SK-N-SH (cell line): ENCODE data around the gene CRTC1. TPM values are rescaled to one million over a fixed set of nuclear protein-coding genes. Genes with fewer than 3 reads are reported as not detected.

ENCODE experiments used
- CTCF ChIA-PET: fragments of 300-600, 350-600 bp; formaldehyde crosslinking; extraction: SDS; loops from one replicate; lab custom pipeline; 2021; lab: Yijun Ruan, JAX
- POLR2A ChIA-PET: fragments of 350-600 bp; sonication (Branson Sonifier 250); formaldehyde crosslinking; extraction: SDS; loops from one replicate; lab custom pipeline; 2020; ENCODE audit warnings: antibody characterized with exemption, inconsistent platforms; lab: Yijun Ruan, JAX
- DNase-seq: peaks from one replicate; pipeline ENCODE4 v3.0.0; 2012
- H2AFZ ChIP-seq: fragments of 200-600 bp; sonication (generic); 2 replicates; pipeline ENCODE4 v1.8.1; 2016; ENCODE audit warnings: antibody characterized with exemption, mild to moderate bottlenecking, low read depth
- H3F3A ChIP-seq: fragments of 200-600 bp; sonication (generic); replicated peaks from 2 replicates; pipeline ENCODE3; 2016; ENCODE audit warnings: antibody characterized with exemption, mild to moderate bottlenecking; ENCODE audit not compliant: insufficient read depth
- H3K27ac ChIP-seq, 2 experiments: fragments of 200-500 bp in 1 of 2; fragments of 200-600 bp in 1 of 2; sonication (Bioruptor generic) in 1 of 2; sonication (generic), shearing (Covaris generic) in 1 of 2; 2 replicates each; pipeline versions ENCODE4 v1.5.1 to v1.6.1; 2014 to 2016; ENCODE audit warnings: low read depth in 2 of 2, inconsistent platforms in 1 of 2, low read length in 1 of 2, mild to moderate bottlenecking in 1 of 2, mixed read lengths in 1 of 2
- H3K27me3 ChIP-seq: fragments of 200-600 bp; sonication (generic), shearing (Covaris generic); 2 replicates; pipeline ENCODE4 v1.6.1; 2016; ENCODE audit warnings: mixed run types; ENCODE audit not compliant: insufficient read depth
- H3K36me3 ChIP-seq, 2 experiments: fragments of 200-500 bp in 1 of 2; fragments of 200-600 bp in 1 of 2; sonication (Bioruptor generic) in 1 of 2; sonication (generic) in 1 of 2; replicated peaks in 1 of 2; 2 replicates each; pipeline versions ENCODE3 to v1.5.1; 2014 to 2016; ENCODE audit warnings: low read length in 1 of 2, mild to moderate bottlenecking in 1 of 2; ENCODE audit not compliant: insufficient read depth in 2 of 2, control insufficient read depth in 1 of 2
- H3K4me1 ChIP-seq, 2 experiments: fragments of 200-500 bp in 1 of 2; fragments of 200-600 bp in 1 of 2; sonication (Bioruptor generic) in 1 of 2; sonication (generic), shearing (Covaris generic) in 1 of 2; 2 replicates each; pipeline versions ENCODE4 v1.5.1 to v1.6.1; 2014 to 2016; ENCODE audit warnings: low read depth in 1 of 2, low read length in 1 of 2, mixed run types in 1 of 2; ENCODE audit not compliant: insufficient read depth in 2 of 2, control insufficient read depth in 1 of 2
- H3K4me2 ChIP-seq: fragments of 200-600 bp; sonication (generic), shearing (Covaris generic); 2 replicates; pipeline ENCODE4 v1.6.1; 2017; ENCODE audit warnings: mixed run types
- H3K4me3 ChIP-seq, 2 experiments: fragments of 200-500 bp in 1 of 2; fragments of 200-600 bp in 1 of 2; sonication (Bioruptor generic) in 1 of 2; sonication (generic), shearing (Covaris generic) in 1 of 2; 2 replicates each; pipeline versions ENCODE4 v1.5.1 to v1.8.1; 2014 to 2016; ENCODE audit warnings: low read depth in 2 of 2, inconsistent platforms in 1 of 2, low read length in 1 of 2, mild to moderate bottlenecking in 1 of 2, mixed read lengths in 1 of 2, moderate library complexity in 1 of 2
- H3K79me2 ChIP-seq: fragments of 200-600 bp; sonication (generic); 2 replicates; pipeline ENCODE4 v1.8.1; 2017; ENCODE audit warnings: mild to moderate bottlenecking; ENCODE audit not compliant: insufficient read depth
- H3K9ac ChIP-seq: fragments of 200-600 bp; sonication (generic); 2 replicates; pipeline ENCODE4 v1.6.1; 2017; ENCODE audit warnings: mixed run types
- H3K9me2 ChIP-seq: fragments of 200-600 bp; sonication (generic); 2 replicates; pipeline ENCODE4 v1.6.1; 2017; ENCODE audit warnings: mixed run types
- H3K9me3 ChIP-seq: fragments of 200-600 bp; sonication (generic); 2 replicates; pipeline ENCODE4 v1.6.1; 2017; ENCODE audit warnings: mixed run types, mild to moderate bottlenecking, moderate library complexity
- H4K20me1 ChIP-seq: fragments of 200-600 bp; sonication (generic); 2 replicates; pipeline ENCODE4 v1.6.1; 2017; ENCODE audit warnings: mild to moderate bottlenecking, mixed run types; ENCODE audit not compliant: insufficient read depth
- CHD2 ChIP-seq: fragments of 150-350 bp; IDR thresholded peaks from 2 replicates; pipeline ENCODE4 v1.6.1; 2018; ENCODE audit warnings: low read length; ENCODE audit not compliant: partially characterized antibody
- ELF1 ChIP-seq: IDR thresholded peaks from 2 replicates; pipeline ENCODE4 v1.4.0; 2012
- FOXJ3 ChIP-seq: sonication (generic); formaldehyde crosslinking; IDR thresholded peaks from 2 replicates; pipeline ENCODE4 v1.5.1; 2020; ENCODE audit warnings: mild to moderate bottlenecking, missing genetic modification reagents
- FOXM1 ChIP-seq: IDR thresholded peaks from 2 replicates; pipeline ENCODE4 v1.4.0; 2012; ENCODE audit warnings: low read depth, mild to moderate bottlenecking
- GATA2 ChIP-seq: sonication (generic); formaldehyde crosslinking; IDR thresholded peaks from 2 replicates; pipeline ENCODE4 v1.5.0; 2020; ENCODE audit warnings: mild to moderate bottlenecking, missing genetic modification reagents
- MXI1 ChIP-seq: IDR thresholded peaks from 2 replicates; pipeline ENCODE4 v1.6.1; 2012; ENCODE audit warnings: mild to moderate bottlenecking, low read depth, low read length, improper control_type of control experiment
- NFIC ChIP-seq: IDR thresholded peaks from 2 replicates; pipeline ENCODE4 v1.4.0; 2012; ENCODE audit warnings: borderline replicate concordance
- RCOR1 ChIP-seq: fragments of 150-350 bp; IDR thresholded peaks from 2 replicates; pipeline ENCODE4 v1.6.1; 2017; ENCODE audit warnings: antibody characterized with exemption, low read length
- RXRA ChIP-seq: IDR thresholded peaks from 2 replicates; pipeline ENCODE4 v1.4.0; 2012; ENCODE audit warnings: low read depth, mild to moderate bottlenecking, borderline replicate concordance
- SIN3A ChIP-seq: IDR thresholded peaks from 2 replicates; pipeline ENCODE4 v1.6.1; 2012; ENCODE audit warnings: low read depth, mild to moderate bottlenecking, low read length, moderate library complexity, borderline replicate concordance
- YY1 ChIP-seq: IDR thresholded peaks from 2 replicates; pipeline ENCODE4 v1.4.0; 2012; ENCODE audit warnings: low read depth, mild to moderate bottlenecking
- WGBS: methylation state at CpG from one replicate; pipeline ENCODE4 v1.1.6; 2017; ENCODE audit warnings: low lambda C conversion rate; 5-methylcytosine and 5-hydroxymethylcytosine counted together
- polyA plus RNA-seq, 3 experiments: library from polyadenylated mRNA; depleted of rRNA; stranded (reverse); fragments of >200 nt; gene quantifications; 2 replicates each; pipeline ENCODE4 v1.2.3, GENCODE V29; 2012
- TF ChIP-seq, protein P1 (sequence below): fragments of 150-350 bp; IDR thresholded peaks from 2 replicates; pipeline ENCODE4 v1.6.1; 2016; ENCODE audit warnings: mild to moderate bottlenecking, low read depth, low read length
- TF ChIP-seq, protein P2 (sequence below): IDR thresholded peaks from 2 replicates; pipeline ENCODE4 v1.4.0; 2012; ENCODE audit warnings: low read depth, borderline replicate concordance
- TF ChIP-seq, protein P3 (sequence below): fragments of 200-600 bp; sonication (generic); IDR thresholded peaks from 2 replicates; pipeline ENCODE4 v1.6.1; 2017; ENCODE audit warnings: antibody characterized with exemption, mild to moderate bottlenecking, moderate library complexity
- TF ChIP-seq, protein P4 (sequence below): IDR thresholded peaks from 2 replicates; pipeline ENCODE4 v1.4.0; 2012; ENCODE audit warnings: low read depth

CRTC1 gene
- polyA plus RNA-seq, 1 of the 3 experiments (the other 2 are of a cell fraction), result 5.0 TPM

DNA sequence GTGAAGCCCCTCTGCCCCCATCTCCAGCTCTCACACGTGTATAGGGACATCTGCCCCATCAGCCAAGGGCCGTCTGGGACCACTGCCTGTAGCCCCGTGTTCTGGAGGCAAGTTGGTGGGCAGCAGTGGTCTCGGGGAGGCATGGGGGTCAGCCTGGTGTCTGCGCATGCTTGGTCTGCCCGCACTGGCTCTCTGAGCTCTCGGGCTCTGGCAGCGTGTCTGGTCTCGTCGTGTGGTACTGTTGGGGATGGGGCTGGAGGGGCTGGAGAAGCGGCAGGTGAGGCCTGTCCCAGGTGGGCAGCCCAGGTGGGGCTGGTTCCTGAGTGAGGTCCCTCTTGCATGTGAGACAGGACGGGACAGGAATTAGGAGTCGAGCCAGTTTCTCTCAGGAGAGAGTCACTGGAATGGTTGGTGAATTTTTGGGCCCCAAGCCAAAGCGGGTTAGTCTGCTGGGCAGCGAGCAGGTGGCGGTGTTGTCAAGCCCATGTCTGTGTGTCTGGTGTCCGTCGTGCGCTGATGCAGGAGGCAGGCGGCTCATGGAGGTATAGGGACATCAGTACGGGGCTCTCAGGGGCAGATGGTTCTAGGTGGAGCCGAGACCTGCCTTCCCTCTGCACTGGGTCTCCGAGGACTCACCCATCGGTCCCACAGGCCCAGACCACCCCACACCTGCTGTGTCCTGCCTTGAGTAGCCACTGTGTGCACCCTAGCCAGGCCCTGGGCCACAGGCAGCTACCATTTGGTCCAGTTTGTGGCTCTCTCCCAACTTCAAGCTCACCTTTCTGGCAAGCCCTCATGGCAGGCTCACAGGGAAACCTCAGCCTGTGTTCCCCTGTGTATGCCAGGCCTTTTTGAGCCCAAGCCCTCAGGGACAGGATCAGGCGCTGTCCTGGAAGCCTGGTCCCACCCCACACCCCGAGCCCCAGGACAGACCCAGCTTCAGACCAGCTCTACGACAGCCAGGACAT, 89.4 kb downstream of the CRTC1 start:
- H3K4me2 ChIP-seq, result no peak overlapping the region
- WGBS, result 75% methylated on average over 11 of the region's 27 CpGs
- ChIA-PET POLR2A (interaction anchor here (1.0 to 1.3 kb wide), 2 partner anchors 9 to 202 kb away, joined by 3 read pairs; partner anchors contain the start of gene UBA52), CTCF (interaction anchor here (1.0 to 1.9 kb wide), 6 partner anchors 8 to 183 kb away, joined by 3 to 6 read pairs (median 4); partner anchors contain the start of gene UPF1)
- H3K9me3 ChIP-seq, result no peaks in the 10 kb centered on the region
- no peaks in the 10 kb centered on the region for H3K79me2 ChIP-seq
- H3K4me1 ChIP-seq, result peaks cover 15 to 44% of the 10 kb centered on the region in 2 experiments; a peak in 3 of 4 replicates
- no peaks in the 10 kb centered on the region for H3K36me3 ChIP-seq
- H3K9me2 ChIP-seq, result no peaks in the 10 kb centered on the region
- no peak overlapping the region for H3K4me3 ChIP-seq
- H3F3A ChIP-seq, result peaks cover 10% of the 10 kb centered on the region
- no peak for DNase-seq
- H3K27me3 ChIP-seq, result no peaks in the 10 kb centered on the region
- H3K27ac ChIP-seq, result peak overlapping the region in 1 of 2 experiments; percentile 22; a peak in 1 of 4 replicates
- H3K9ac ChIP-seq, result no peak overlapping the region
- no peak overlapping the region for H2AFZ ChIP-seq
- no peaks in the 10 kb centered on the region for H4K20me1 ChIP-seq
- TF ChIP-seq FOXM1 (no peak), GATA2 (CRISPR knock-in tag) (no peak), ELF1 (no peak), YY1 (no peak), CHD2 (no peak), SIN3A (no peak), RXRA (no peak), FOXJ3 (no peak), MXI1 (no peak), RCOR1 (no peak), NFIC (no peak)
- TF ChIP-seq, protein P1, sequence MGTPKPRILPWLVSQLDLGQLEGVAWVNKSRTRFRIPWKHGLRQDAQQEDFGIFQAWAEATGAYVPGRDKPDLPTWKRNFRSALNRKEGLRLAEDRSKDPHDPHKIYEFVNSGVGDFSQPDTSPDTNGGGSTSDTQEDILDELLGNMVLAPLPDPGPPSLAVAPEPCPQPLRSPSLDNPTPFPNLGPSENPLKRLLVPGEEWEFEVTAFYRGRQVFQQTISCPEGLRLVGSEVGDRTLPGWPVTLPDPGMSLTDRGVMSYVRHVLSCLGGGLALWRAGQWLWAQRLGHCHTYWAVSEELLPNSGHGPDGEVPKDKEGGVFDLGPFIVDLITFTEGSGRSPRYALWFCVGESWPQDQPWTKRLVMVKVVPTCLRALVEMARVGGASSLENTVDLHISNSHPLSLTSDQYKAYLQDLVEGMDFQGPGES, result no peak
- TF ChIP-seq, protein P2, sequence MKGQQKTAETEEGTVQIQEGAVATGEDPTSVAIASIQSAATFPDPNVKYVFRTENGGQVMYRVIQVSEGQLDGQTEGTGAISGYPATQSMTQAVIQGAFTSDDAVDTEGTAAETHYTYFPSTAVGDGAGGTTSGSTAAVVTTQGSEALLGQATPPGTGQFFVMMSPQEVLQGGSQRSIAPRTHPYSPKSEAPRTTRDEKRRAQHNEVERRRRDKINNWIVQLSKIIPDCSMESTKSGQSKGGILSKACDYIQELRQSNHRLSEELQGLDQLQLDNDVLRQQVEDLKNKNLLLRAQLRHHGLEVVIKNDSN, result no peak
- TF ChIP-seq, protein P3, sequence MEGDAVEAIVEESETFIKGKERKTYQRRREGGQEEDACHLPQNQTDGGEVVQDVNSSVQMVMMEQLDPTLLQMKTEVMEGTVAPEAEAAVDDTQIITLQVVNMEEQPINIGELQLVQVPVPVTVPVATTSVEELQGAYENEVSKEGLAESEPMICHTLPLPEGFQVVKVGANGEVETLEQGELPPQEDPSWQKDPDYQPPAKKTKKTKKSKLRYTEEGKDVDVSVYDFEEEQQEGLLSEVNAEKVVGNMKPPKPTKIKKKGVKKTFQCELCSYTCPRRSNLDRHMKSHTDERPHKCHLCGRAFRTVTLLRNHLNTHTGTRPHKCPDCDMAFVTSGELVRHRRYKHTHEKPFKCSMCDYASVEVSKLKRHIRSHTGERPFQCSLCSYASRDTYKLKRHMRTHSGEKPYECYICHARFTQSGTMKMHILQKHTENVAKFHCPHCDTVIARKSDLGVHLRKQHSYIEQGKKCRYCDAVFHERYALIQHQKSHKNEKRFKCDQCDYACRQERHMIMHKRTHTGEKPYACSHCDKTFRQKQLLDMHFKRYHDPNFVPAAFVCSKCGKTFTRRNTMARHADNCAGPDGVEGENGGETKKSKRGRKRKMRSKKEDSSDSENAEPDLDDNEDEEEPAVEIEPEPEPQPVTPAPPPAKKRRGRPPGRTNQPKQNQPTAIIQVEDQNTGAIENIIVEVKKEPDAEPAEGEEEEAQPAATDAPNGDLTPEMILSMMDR, result no peak
- TF ChIP-seq, protein P4, sequence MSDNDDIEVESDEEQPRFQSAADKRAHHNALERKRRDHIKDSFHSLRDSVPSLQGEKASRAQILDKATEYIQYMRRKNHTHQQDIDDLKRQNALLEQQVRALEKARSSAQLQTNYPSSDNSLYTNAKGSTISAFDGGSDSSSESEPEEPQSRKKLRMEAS, result no peak
